Measurements from ENCODE around the gene TP53I13.
"Not testable (repeated sequence)": the region's sequence is repeated elsewhere in the genome, so short reads cannot be mapped to it uniquely, and the experiment has no call there.

TP53I13 gene

GRCh38 chr17:29568331-29569244, at the start of gene TP53I13:
TSS of gene TP53I13 (plus strand) at chr17:29568701. CDS start at chr17:29568759, 58 bp downstream.
- DNase-seq (ENCODE audit: low read depth): no peak

- DNase-seq (ENCODE audit: low read depth): peak; percentile 14
Measured at GRCh38 chr17:29524692-29525091, 43.8 kb upstream of the TP53I13 start.

GRCh38 chr17:29526322-29526721, 42.2 kb upstream of the TP53I13 start:
- no peak for DNase-seq (ENCODE audit: low read depth)

- DNase-seq (ENCODE audit: low read depth): no peak
Measured at GRCh38 chr17:29533976-29534375, 34.5 kb upstream of the TP53I13 start.

GRCh38 chr17:29544066-29544465, 24.4 kb upstream of the TP53I13 start:
- no peak for DNase-seq (ENCODE audit: low read depth)

- no peak for DNase-seq (ENCODE audit: low read depth)
Measured at GRCh38 chr17:29546085-29546484, 22.4 kb upstream of the TP53I13 start.

- DNase-seq (ENCODE audit: low read depth): no peak
Measured at GRCh38 chr17:29546830-29547229, 21.7 kb upstream of the TP53I13 start.

- DNase-seq (ENCODE audit: low read depth): no peak
Measured at GRCh38 chr17:29549177-29549923, 19.2 kb upstream of the TP53I13 start.

- no peak for DNase-seq (ENCODE audit: low read depth)
Measured at GRCh38 chr17:29555840-29556239, 12.7 kb upstream of the TP53I13 start.

- no peak for DNase-seq (ENCODE audit: low read depth)
Measured at GRCh38 chr17:29557085-29557738, 11.3 kb upstream of the TP53I13 start.

- DNase-seq (ENCODE audit: low read depth): no peak
Measured at GRCh38 chr17:29557739-29558116, 10.8 kb upstream of the TP53I13 start.

- DNase-seq (ENCODE audit: low read depth): not testable (repeated sequence)
Measured at GRCh38 chr17:29558139-29558538, 10.4 kb upstream of the TP53I13 start.

- DNase-seq (ENCODE audit: low read depth): no peak
Measured at GRCh38 chr17:29559640-29560039, 8.9 kb upstream of the TP53I13 start.

- DNase-seq (ENCODE audit: low read depth): no peak
Measured at GRCh38 chr17:29560316-29560715, 8.2 kb upstream of the TP53I13 start.

GRCh38 chr17:29561554-29562517, 6.7 kb upstream of the TP53I13 start:
- DNase-seq (ENCODE audit: low read depth): no peak

GRCh38 chr17:29562615-29563014, 5.9 kb upstream of the TP53I13 start:
- no peak for DNase-seq (ENCODE audit: low read depth)

GRCh38 chr17:29563816-29564215, 4.7 kb upstream of the TP53I13 start:
- DNase-seq (ENCODE audit: low read depth): no peak

GRCh38 chr17:29565643-29566472, 2.6 kb upstream of the TP53I13 start:
- DNase-seq (ENCODE audit: low read depth): no peak

GRCh38 chr17:29566473-29567303, 1.8 kb upstream of the TP53I13 start, which contains the start of gene ABHD15:
TSS of gene ABHD15 (minus strand) at chr17:29567037. CDS start at chr17:29566966, 71 bp downstream.
- DNase-seq (ENCODE audit: low read depth): no peak

- no peak for DNase-seq (ENCODE audit: low read depth)
Measured at GRCh38 chr17:29567304-29567553, 1.3 kb upstream of the TP53I13 start.

Data from fibroblast of the conjunctiva (primary cell).